Right cardiac atrium (tissue), 5 donors: ENCODE measurements around the gene ZNF556. TPM values are rescaled to one million over a fixed set of nuclear protein-coding genes. Genes with fewer than 3 reads are reported as not detected.

Source experiments
- ATAC-seq, 2 donors: fragments of 200-7000 bp; cut with Tn5 transposase; one replicate each; pipeline versions ENCODE4 v1.8.0 to v1.9.1; 2020; ENCODE audit warnings: moderate library complexity in 2 of 2, mild to moderate bottlenecking in 1 of 2
- DNase-seq, 3 donors: peaks; one replicate each; pipeline ENCODE4 v3.0.0-alpha.2; 2020
- H3K27ac ChIP-seq: one replicate; pipeline ENCODE4 v1.5.1; 2013; ENCODE audit warnings: mild to moderate bottlenecking, low read length, control low read depth, moderate library complexity
- H3K27me3 ChIP-seq: one replicate; pipeline ENCODE4 v1.6.1; 2013; ENCODE audit not compliant: control insufficient read depth, insufficient read depth
- H3K4me1 ChIP-seq: one replicate; pipeline ENCODE4 v1.6.1; 2013; ENCODE audit warnings: low read length; ENCODE audit not compliant: control insufficient read depth, insufficient read depth
- H3K4me3 ChIP-seq: one replicate; pipeline ENCODE4 v1.5.1; 2013; ENCODE audit warnings: low read length, control low read depth
- H3K9me3 ChIP-seq: one replicate; pipeline ENCODE4 v1.6.1; 2013; ENCODE audit warnings: low read length; ENCODE audit not compliant: control insufficient read depth
- WGBS: extraction: QIAGEN DNeasy Blood & Tissue Kit; methylation state at CpG from one replicate; pipeline ENCODE4 v1.1.7; 2013; 5-methylcytosine and 5-hydroxymethylcytosine counted together
- intact Hi-C, 4 donors: fragments of 100-400 bp; cut with DNase I; formaldehyde crosslinking; loops; one replicate each; pipeline versions ENCODE4 v1.11.0 to v1.14.0; 2022 to 2023
- polyA plus RNA-seq: library from polyadenylated mRNA; stranded (reverse); fragments of 200-250 nt; gene quantifications from one replicate; pipeline ENCODE4 v1.2.3, GENCODE V29; 2013
- total RNA-seq, 4 donors: library from RNA; stranded (reverse); fragmentation: NEBNext Ultra II Directional; extraction: Animal tissue kit (Norgen Biotek cat#: 25700); gene quantifications; one replicate each; pipeline ENCODE4 v1.2.1, GENCODE V29; 2021
- donor health status: healthy with polysubstance abuse.
- donor health status: DM: no; HTN: yes; CAD: no.
- donor health status: DM: no; HTN: no; CAD: no.
- donor health status: DM: no; HTN: yes; CAD: no; lungs with severe emphysema.
- donor health status: DM: yes; HTN: yes; CAD: no.

Gene ZNF556
- total and polyA plus RNA-seq, 5 donors: 0.25 TPM; not detected in 4

- H3K9me3 ChIP-seq: no peaks in the 10 kb centered on the region
- DNase-seq (peak; percentile 99 to 100 (median 100)), ATAC-seq (peak; percentile 98 to 99)
- H3K4me1 ChIP-seq: peaks cover 9% of the 10 kb centered on the region
- under 1% methylated on average over 106 of the region's 106 CpGs for WGBS
- intact Hi-C loops: no loop called here
- peak within 1 kb of the TSS; percentile 60 for H3K4me3 ChIP-seq
- no peaks in the 10 kb centered on the region for H3K27me3 ChIP-seq
- peak within 1 kb of the TSS; percentile 84 for H3K27ac ChIP-seq
Measured at GRCh38 chr19:2840794-2841791, 26.0 kb upstream of the ZNF556 start, which contains the start of gene ZNF555. Gene ZNF555, plus strand, starts transcription at chr19:2841475. Its CDS starts 98 bp downstream, at chr19:2841573.

DNA sequence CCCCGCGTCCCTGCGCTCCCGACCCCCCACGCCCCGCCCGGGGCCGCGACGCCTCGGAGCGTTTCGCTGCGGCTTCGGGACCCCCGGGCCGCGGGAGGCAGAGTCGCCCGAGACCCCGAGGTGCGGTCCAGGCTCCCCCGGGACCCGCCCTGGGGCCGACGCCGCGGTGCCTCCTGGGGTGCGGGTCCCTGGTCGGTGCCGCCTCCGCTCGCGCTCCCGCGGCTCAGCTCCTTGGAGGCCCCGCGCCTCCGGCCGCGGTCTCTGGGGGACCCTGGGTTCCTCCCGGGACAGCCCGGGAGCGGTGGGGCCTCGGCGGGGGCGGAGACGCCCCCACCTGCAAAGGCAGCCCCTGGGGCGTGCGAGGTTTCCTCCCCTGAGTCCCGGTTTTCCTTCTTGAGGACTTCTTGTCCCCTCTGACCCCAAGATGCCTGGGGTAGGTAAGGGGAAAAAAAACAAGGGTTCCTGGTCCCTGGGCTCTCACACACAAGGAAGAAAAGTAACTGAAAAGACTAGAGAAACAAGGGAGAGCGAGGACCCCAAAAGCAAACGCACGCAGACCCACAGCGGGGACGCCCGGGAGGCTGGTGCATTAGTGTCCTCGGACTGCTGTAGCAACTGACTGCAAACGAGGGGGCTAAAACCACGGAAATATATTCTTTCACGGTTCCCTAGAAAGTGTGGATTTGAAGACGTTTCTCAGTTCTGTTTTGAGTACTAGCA is 25.1 kb upstream of the ZNF556 start:
- Histone ChIP-seq H3K9me3 (no peaks in the 10 kb centered on the region), H3K27ac (peak overlapping the region; percentile 83), H3K27me3 (no peaks in the 10 kb centered on the region), H3K4me1 (peaks cover 12% of the 10 kb centered on the region), H3K4me3 (peak overlapping the region; percentile 59)
- DNase-seq (peak in 2 of 3 donors; percentile 25 to 72), ATAC-seq (no peak)
- intact Hi-C loops: no loop called here
- WGBS: 3% methylated on average over 62 of the region's 62 CpGs

DNA sequence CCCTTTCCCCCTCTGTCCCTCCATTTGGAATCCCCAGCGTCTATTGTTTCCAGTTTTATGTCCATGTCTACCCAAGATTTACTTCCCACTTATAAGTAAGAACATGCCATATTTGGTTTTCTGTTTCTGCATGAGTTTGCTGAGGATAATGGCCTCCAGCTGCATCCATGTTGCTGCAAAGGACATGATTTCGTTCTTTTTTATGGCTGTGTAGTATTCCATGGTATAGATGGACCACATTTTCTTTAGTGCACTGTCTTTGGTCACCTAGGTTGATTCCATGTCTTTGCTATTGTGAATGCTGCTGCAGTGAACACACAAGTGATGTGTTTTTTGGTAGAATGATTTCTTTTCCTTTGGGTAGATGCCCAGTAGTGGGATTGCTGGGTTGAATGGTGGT is 22.0 kb upstream of the ZNF556 start:
- ATAC-seq (no peak), DNase-seq (no peak)
- Histone ChIP-seq H3K27me3 (no peaks in the 10 kb centered on the region), H3K9me3 (peaks cover 2% of the 10 kb centered on the region), H3K4me3 (no peak overlapping the region), H3K4me1 (peaks cover 12% of the 10 kb centered on the region), H3K27ac (no peak overlapping the region)
- intact Hi-C loops: no loop called here
- WGBS: 98% methylated on average over 2 of the region's 2 CpGs

GRCh38 chr19:2846180-2846894 is 20.8 kb upstream of the ZNF556 start:
- intact Hi-C loops: no loop called here
- DNase-seq (no peak), ATAC-seq (no peak)
- Histone ChIP-seq H3K27ac (peak overlapping the region; percentile 2), H3K4me1 (peaks cover 12% of the 10 kb centered on the region), H3K9me3 (peaks cover 4% of the 10 kb centered on the region), H3K27me3 (no peaks in the 10 kb centered on the region), H3K4me3 (no peak overlapping the region)
- WGBS: 91% methylated on average over 13 of the region's 13 CpGs

DNA sequence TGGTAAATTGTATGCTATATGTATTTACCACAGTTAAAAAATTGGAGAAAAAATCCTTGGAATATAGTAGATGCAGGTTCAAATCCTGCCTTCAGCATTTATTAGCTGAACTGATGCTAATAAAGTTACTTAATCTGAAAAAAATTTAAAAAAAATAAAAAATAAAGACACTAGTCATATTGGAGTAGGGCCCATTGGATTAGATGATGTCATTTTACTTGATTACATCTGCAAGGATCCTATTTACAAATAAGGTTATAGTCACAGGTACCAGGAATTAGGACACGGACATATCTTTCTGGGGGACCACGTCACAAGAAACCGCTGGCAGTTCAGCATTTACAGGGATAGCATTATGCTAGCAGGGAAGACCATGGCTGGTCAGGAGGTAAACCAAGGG is 19.6 kb upstream of the ZNF556 start:
- no peak for DNase-seq
- peaks cover 7% of the 10 kb centered on the region for H3K4me1 ChIP-seq
- no peak overlapping the region for H3K27ac ChIP-seq
- intact Hi-C loops: no loop called here
- peaks cover 7% of the 10 kb centered on the region for H3K9me3 ChIP-seq
- no peak for ATAC-seq
- no peak overlapping the region for H3K4me3 ChIP-seq
- H3K27me3 ChIP-seq: no peaks in the 10 kb centered on the region
- 96% methylated on average over 3 of the region's 3 CpGs for WGBS

DNA sequence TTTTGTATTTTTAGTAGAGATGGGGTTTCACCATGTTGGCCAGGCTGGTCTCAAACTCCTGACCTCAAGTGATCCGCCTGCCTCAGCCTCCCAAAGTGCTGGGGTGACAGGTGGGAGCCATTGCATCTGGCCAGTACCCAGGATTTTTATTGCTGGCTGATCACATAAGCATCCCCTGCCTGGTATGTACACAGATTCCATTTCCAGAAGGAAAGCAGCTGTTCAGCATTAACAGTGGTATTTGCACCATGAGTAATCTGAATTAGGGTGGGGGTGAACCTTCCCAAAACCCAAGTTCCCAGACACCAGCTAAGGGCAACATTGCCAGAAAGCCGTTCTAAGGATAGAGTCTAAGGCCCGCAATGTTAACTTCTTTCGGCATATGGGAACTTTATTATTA is 18.5 kb upstream of the ZNF556 start:
- intact Hi-C loops: no loop called here
- no peaks in the 10 kb centered on the region for H3K27me3 ChIP-seq
- ATAC-seq (no peak), DNase-seq (no peak)
- WGBS: 85% methylated on average over 4 of the region's 4 CpGs
- H3K27ac ChIP-seq: no peak overlapping the region
- H3K4me1 ChIP-seq: peaks cover 6% of the 10 kb centered on the region
- H3K9me3 ChIP-seq: peaks cover 17% of the 10 kb centered on the region
- no peak overlapping the region for H3K4me3 ChIP-seq

DNA sequence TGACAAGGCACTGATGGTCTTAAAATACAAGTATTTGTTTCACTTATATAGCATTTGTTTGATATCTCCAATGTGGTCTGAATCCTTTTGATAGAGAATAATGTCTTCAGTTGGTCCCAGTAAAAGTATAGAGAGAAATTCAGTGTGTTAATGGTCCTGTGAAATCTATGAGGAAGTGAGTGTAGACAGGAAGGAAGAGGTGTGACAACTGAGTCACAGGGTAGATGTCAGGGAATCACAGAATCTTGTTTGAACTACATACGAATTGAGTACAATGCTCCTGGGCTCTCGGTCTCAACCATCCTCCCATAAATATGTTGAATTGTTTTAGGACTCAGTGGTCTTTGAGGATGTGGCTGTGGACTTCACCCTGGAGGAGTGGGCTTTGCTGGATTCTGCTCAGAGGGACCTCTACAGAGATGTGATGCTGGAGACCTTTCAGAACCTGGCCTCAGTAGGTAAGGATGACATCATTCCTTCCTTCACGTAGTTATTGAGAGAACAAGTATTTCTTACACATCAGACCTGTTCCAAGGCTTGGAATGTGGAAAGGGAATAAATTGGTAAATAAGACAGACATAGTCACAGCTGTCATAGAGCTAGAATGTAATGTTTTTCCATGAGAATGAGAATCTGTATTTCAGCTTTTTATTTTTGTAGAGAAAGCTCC is 16.7 kb upstream of the ZNF556 start:
- Histone ChIP-seq H3K9me3 (peaks cover 17% of the 10 kb centered on the region), H3K4me1 (peaks cover 6% of the 10 kb centered on the region), H3K27me3 (no peaks in the 10 kb centered on the region), H3K4me3 (no peak overlapping the region), H3K27ac (no peak overlapping the region)
- no peak for DNase-seq
- WGBS: 89% methylated on average over 3 of the region's 3 CpGs
- intact Hi-C loops: no loop called here
- ATAC-seq: no peak

DNA sequence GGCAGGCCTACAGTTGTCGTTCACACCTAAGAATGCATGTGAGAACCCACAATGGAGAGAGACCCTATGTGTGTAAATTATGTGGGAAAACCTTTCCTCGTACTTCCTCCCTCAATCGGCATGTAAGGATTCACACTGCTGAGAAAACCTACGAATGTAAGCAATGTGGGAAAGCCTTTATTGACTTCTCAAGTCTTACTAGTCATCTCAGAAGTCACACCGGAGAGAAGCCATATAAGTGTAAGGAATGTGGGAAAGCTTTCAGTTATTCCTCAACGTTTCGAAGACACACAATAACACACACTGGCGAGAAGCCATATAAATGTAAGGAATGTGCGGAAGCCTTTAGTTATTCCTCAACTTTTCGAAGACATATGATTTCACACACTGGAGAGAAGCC is 14.5 kb upstream of the ZNF556 start:
- WGBS: 98% methylated on average over 10 of the region's 10 CpGs
- no peak overlapping the region for H3K4me3 ChIP-seq

GRCh38 chr19:2853015-2853606 is 14.0 kb upstream of the ZNF556 start:
- no peak overlapping the region for H3K4me3 ChIP-seq
- no peak for DNase-seq
- no peak for ATAC-seq
- WGBS: 98% methylated on average over 11 of the region's 11 CpGs
- intact Hi-C loops: no loop called here
- H3K9me3 ChIP-seq: peaks cover 17% of the 10 kb centered on the region
- no peak overlapping the region for H3K27ac ChIP-seq
- H3K27me3 ChIP-seq: no peaks in the 10 kb centered on the region
- H3K4me1 ChIP-seq: no peaks in the 10 kb centered on the region

More for the DNA sequence above, 14.5 kb upstream of the ZNF556 start:
- ATAC-seq (no peak), DNase-seq (no peak)
- intact Hi-C loops: no loop called here
- Histone ChIP-seq H3K27ac (no peak overlapping the region), H3K9me3 (peaks cover 17% of the 10 kb centered on the region), H3K4me1 (no peaks in the 10 kb centered on the region), H3K27me3 (no peaks in the 10 kb centered on the region)

- peaks cover 15% of the 10 kb centered on the region for H3K9me3 ChIP-seq
- H3K4me3 ChIP-seq: no peak overlapping the region
- 98% methylated on average over 3 of the region's 3 CpGs for WGBS
- DNase-seq (no peak), ATAC-seq (no peak)
- no peaks in the 10 kb centered on the region for H3K27me3 ChIP-seq
- H3K27ac ChIP-seq: no peak overlapping the region
- no peaks in the 10 kb centered on the region for H3K4me1 ChIP-seq
- intact Hi-C loops: no loop called here
Measured at GRCh38 chr19:2854849-2855248, 12.3 kb upstream of the ZNF556 start.
